Uterus (tissue), 2 donors: ENCODE results near the gene TOM1.

Experiments
- POLR2A ChIP-seq, 2 donors: fragments of 450-650 bp; IDR thresholded peaks; one replicate each; pipeline ENCODE4 v1.6.1; 2016; ENCODE audit warnings: antibody characterized with exemption in 2 of 2, mild to moderate bottlenecking in 1 of 2, moderate library complexity in 1 of 2
- TF ChIP-seq, protein P1 (sequence below), 4 experiments: fragments of 200-600 bp in 2 of 4; fragments of 450-650 bp in 2 of 4; sonication (generic) in 2 of 4; IDR thresholded peaks; one replicate each; pipeline ENCODE4 v1.5.1; 2016 to 2019; ENCODE audit warnings: antibody characterized with exemption in 4 of 4, mild to moderate bottlenecking in 2 of 4, moderate library complexity in 1 of 4

DNA sequence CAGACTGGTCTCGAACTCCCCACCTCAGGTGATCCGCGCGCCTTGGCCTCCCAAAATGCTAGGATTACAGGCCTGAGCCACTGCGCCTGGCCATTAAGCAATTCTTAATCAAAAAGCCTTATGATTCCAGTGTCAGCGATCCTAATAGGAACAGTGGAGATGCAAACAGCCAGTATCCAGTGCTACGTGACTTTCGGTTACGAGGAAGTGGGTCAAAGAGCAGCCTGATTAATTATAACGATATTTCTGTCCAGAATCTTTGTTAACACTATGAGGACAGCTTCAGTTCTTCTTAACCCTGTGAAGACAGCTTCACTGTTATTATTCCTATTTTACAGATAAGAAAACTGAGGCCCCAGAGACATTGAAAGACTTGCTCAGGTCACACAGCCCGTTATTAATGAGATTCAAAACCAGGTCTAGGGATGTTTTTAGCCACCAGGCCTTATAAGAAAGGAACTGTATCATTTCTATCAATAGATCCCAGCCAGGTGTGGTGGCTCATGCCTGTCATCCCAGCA, 63.9 kb downstream of the TOM1 start:
- TF ChIP-seq, protein P1, sequence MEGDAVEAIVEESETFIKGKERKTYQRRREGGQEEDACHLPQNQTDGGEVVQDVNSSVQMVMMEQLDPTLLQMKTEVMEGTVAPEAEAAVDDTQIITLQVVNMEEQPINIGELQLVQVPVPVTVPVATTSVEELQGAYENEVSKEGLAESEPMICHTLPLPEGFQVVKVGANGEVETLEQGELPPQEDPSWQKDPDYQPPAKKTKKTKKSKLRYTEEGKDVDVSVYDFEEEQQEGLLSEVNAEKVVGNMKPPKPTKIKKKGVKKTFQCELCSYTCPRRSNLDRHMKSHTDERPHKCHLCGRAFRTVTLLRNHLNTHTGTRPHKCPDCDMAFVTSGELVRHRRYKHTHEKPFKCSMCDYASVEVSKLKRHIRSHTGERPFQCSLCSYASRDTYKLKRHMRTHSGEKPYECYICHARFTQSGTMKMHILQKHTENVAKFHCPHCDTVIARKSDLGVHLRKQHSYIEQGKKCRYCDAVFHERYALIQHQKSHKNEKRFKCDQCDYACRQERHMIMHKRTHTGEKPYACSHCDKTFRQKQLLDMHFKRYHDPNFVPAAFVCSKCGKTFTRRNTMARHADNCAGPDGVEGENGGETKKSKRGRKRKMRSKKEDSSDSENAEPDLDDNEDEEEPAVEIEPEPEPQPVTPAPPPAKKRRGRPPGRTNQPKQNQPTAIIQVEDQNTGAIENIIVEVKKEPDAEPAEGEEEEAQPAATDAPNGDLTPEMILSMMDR (IDR thresholded peaks at IDR 0.05): no peak
- TF ChIP-seq POLR2A (IDR thresholded peaks at IDR 0.05): no peak
